BJ (cell line): ENCODE measurements around the gene TP53I11. TPM values are rescaled to one million over a fixed set of nuclear protein-coding genes. Genes with fewer than 3 reads are reported as not detected.

ENCODE experiments used
- CTCF ChIA-PET: fragments of 350-600 bp; formaldehyde crosslinking; extraction: SDS; loops from one replicate; lab custom pipeline; 2021; ENCODE audit warnings: antibody characterized with exemption, inconsistent platforms; lab: Yijun Ruan, JAX
- POLR2A ChIA-PET: fragments of 300-600 bp; sonication (Branson Sonifier 250); formaldehyde crosslinking; extraction: SDS; loops from one replicate; lab custom pipeline; 2021; ENCODE audit warnings: antibody characterized with exemption; lab: Charles Lee
- DNase-seq: peaks from one replicate; pipeline ENCODE4 v3.0.0-alpha.2; 2011; ENCODE audit warnings: low read depth
- H3K27me3 ChIP-seq: 2 replicates; pipeline ENCODE4 v1.6.0; 2011; ENCODE audit warnings: low read length; ENCODE audit not compliant: control insufficient read depth, insufficient read depth
- H3K36me3 ChIP-seq: 2 replicates; pipeline ENCODE4 v1.5.1; 2011; ENCODE audit warnings: low read length; ENCODE audit not compliant: control insufficient read depth, insufficient read depth
- H3K4me3 ChIP-seq: 2 replicates; pipeline ENCODE4 v1.5.1; 2011; ENCODE audit warnings: low read depth, mild to moderate bottlenecking, control low read depth, low read length
- CTCF ChIP-seq: IDR thresholded peaks from 2 replicates; pipeline ENCODE4 v1.5.1; 2011; ENCODE audit warnings: low read depth, mild to moderate bottlenecking, control low read depth, inconsistent platforms, low read length, moderate library complexity; ENCODE audit not compliant: insufficient read depth
- polyA plus RNA-seq: library from polyadenylated mRNA; depleted of rRNA; stranded (reverse); fragments of >200 nt; gene quantifications from 2 replicates; pipeline ENCODE4 v1.2.3, GENCODE V29; 2011

TP53I11 gene
- polyA plus RNA-seq, 1 experiment: 29.6 TPM

GRCh38 chr11:44913502-44913901 is 37.2 kb downstream of the TP53I11 start:
- peaks cover 4% of the 10 kb centered on the region for H3K27me3 ChIP-seq
- ChIA-PET POLR2A (no interaction called here), CTCF (interaction anchor here (0.7 to 12.6 kb wide), 7 partner anchors 19 to 300 kb away, joined by 3 to 188 read pairs (median 3); no protein-coding TSS in a partner anchor)
- H3K36me3 ChIP-seq: no peaks in the 10 kb centered on the region
- DNase-seq: no peak
- no peak overlapping the region for H3K4me3 ChIP-seq
- no peak for TF ChIP-seq CTCF

GRCh38 chr11:44912270-44912987 is 38.3 kb downstream of the TP53I11 start:
- no peak overlapping the region for H3K4me3 ChIP-seq
- no peak for TF ChIP-seq CTCF
- H3K36me3 ChIP-seq: no peaks in the 10 kb centered on the region
- peaks cover 2% of the 10 kb centered on the region; the same call in 1 of the 2 replicates for H3K27me3 ChIP-seq
- POLR2A ChIA-PET: no interaction called here
- CTCF ChIA-PET: interaction anchor here (1.3 to 12.6 kb wide), 9 partner anchors 12 to 421 kb away, joined by 3 to 188 read pairs (median 12); no protein-coding TSS in a partner anchor
- no peak for DNase-seq

- Histone ChIP-seq H3K27me3 (0 out of 2 replicates have a peak, but pooled peaks cover 2% of the 10 kb centered on the region), H3K36me3 (no peaks in the 10 kb centered on the region), H3K4me3 (no peak overlapping the region)
- ChIA-PET CTCF (interaction anchor here (0.6 to 12.6 kb wide), 41 partner anchors 10 to 600 kb away, joined by 3 to 188 read pairs (median 4); no protein-coding TSS in a partner anchor), POLR2A (no interaction called here)
- DNase-seq: no peak
- peak; percentile 79 for TF ChIP-seq CTCF
Observed at GRCh38 chr11:44911029-44911814, 39.5 kb downstream of the TP53I11 start.

GRCh38 chr11:44910591-44910990 is 40.1 kb downstream of the TP53I11 start:
- DNase-seq: no peak
- Histone ChIP-seq H3K27me3 (0 out of 2 replicates have a peak, but pooled peaks cover 2% of the 10 kb centered on the region), H3K4me3 (no peak overlapping the region), H3K36me3 (no peaks in the 10 kb centered on the region)
- ChIA-PET CTCF (interaction anchor here (0.6 to 12.6 kb wide), 32 partner anchors 10 to 601 kb away, joined by 3 to 188 read pairs (median 5); no protein-coding TSS in a partner anchor), POLR2A (no interaction called here)
- TF ChIP-seq CTCF: no peak

- DNase-seq: no peak
- ChIA-PET POLR2A (no interaction called here), CTCF (interaction anchor here (3.4 to 12.6 kb wide), 2 partner anchors 195 to 286 kb away, joined by 18 to 188 read pairs; no protein-coding TSS in a partner anchor)
- Histone ChIP-seq H3K4me3 (no peak overlapping the region), H3K27me3 (peaks cover 2% of the 10 kb centered on the region; the same call in 1 of the 2 replicates), H3K36me3 (no peaks in the 10 kb centered on the region)
- TF ChIP-seq CTCF: no peak
Observed at GRCh38 chr11:44909557-44909956, 41.1 kb downstream of the TP53I11 start.
